HUDEP-2 (cell line): ENCODE data around the gene RBP4.

Experiments
- DNase-seq, 76 experiments: peaks; one replicate each; lab custom pipeline; 2025; ENCODE audit not compliant: unreplicated experiment in 76 of 76; lab: John Stamatoyannopoulos, UW

Gene RBP4

DNA sequence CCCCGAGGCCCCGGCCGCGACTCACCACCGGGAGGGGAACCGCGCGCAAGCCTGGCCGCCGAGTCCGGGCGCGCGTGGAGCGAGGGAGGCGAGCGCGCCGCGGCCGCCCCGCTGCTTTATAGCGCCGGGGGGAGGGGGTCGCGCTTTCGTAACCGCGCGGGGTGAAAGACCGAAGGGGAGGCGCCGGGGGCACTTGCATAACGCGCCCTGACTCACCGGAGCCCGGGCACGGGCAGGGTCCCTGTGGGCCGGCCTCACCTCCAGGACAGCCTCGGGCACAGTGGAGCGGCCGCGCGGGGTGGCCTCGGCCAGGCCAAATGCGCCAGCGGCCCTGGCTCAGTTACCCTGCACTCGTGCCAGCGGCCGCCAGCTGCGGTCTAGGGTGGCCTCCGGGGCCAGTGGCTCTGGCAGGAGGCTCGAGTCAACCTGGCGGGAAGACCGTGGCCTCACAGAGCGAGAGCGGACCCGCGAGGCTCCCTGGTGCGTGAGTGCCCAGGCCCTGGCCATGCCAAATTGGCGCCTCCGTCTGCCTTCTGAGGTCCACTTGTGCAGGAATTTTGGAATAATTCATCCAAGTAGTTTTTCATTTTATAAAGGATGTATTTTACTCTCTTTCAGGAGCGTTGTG lies at the start of gene RBP4:
Gene RBP4 (minus strand): TSS at position 90 of the 628 bp plus-strand sequence. CDS start 207 bp downstream, outside the sequence.
- no peak for DNase-seq

DNA sequence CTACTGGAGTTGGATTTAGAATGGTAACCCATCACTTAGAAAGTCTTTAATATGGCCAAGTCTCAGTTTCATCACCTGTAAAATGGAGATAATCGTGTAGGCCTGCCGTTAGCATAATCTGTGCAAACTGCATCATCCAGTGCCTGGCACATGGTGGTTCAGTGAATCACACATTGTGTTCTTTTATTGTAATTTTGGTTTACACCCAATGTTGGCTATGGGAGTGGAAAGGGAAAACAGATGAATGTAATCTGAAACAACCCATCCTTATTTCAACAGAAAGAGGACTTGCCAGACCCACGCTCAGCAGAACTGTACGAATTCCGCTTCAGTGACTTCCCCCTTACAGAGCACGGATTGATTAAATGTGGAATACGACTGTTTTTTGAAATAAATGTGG lies 38.8 kb upstream of the RBP4 start:
- DNase-seq, result no peak

DNA sequence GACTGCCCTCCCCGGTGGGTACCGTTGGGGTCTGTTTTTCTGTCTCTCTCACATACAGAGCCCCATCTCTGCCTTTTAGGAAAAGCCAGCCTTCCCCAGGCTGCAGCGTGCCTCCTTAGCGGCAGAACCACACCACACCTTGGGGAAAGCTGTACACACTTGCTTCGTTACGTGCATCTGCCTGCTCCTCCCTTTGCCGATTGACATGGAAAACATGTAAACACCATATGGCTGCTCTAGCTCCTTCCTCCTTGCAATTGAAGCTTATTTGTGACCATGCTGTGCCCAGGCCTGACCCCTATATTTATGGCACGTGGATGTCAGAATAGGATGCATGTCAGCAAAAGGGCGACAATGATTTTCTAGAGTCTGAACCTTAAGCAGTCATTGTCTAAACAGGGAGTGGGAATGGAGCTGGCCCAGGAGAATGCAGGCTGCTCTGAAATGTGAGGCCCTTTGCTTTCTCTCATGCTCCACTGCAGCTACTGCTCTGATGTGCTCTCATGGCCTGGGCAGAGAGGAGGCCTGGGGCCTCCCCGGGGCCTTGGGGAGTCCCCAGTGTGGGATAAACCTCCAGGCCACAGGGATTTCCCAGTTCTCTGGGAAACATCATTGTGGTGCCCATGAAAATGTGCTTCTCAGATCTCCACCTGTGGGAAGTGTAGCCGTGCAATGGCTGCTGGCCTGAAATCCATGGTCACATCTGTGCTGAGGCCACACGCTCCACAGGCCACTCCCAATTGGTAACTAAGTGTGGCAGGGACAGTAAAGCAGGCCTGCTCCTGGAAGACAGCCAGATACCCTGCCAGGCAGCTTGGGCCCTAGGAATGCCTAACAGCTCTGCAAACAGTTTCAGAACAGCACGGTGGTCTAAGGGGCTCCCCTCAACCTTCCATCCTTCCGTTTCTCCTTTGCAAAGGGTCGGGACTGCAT lies 29.9 kb upstream of the RBP4 start:
- DNase-seq, result no peak

DNA sequence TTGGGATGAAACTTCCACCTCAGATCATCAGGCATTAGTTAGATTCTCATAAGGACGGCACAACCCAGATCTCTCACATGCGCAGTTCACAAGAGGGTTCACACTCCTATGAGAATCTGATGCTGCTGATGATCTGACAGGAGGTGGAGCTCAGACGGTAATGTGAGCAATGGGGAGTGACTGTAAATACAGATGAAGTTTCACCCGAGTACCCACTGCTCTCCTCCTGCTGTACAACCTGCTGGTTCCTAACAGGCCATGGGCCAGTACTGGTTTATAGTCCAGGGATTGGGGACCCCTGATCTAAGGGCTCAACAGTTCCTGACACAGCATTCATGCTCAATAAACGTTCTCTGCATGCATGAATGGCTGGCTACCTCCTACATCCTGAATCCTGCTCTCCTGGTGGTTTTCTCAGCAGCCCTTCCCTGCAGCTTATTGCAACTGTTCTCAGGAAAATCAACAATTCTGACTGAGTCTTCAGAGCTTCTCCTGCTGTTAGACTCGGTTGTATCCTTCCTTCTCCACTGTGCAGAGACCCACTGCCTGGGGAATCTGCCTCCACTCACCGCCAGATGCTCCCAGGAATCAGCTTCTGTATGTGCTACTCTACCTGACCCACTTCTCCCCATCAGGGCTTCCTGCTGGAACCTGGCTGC lies 28.7 kb upstream of the RBP4 start:
- no peak for DNase-seq

DNA sequence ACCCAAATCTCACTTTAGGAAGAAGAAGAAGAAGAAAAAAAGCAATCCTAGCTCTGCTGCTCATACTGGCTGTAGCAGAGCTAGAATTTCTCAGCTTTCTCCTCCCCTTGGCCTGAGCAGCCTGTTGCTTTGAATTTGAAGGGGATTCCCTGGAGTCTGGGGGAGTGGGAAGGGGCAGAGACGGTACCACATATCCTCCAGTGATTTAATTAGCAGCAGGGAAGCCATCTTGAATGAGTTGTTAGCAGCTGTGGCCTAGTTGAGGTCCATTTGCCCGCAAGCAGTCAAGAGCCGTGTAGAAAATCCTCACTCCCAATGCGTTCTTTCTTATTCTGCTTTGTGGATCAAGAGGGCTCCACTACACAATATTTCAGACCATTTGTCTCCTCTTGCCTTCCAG lies 27.8 kb upstream of the RBP4 start:
- DNase-seq, result no peak

DNA sequence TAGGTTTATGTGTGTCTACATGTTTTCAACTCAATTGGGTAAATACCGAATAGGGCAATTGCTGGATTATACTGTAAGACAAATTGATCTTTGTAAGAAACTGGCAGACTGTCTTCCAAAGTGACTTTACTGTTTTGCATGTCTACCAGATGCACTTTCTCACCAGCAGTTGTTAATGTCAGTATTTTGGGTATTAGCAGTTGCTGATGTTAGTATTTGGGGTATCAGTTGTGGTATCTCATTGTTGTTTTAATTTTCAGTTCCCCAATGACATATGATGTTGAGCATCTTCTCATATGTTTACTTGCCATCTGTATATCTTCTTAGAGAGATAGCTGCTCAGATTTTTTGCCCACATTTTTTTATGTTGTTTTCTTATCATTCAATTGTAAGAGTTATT lies 21.9 kb upstream of the RBP4 start:
- DNase-seq, result no peak

DNA sequence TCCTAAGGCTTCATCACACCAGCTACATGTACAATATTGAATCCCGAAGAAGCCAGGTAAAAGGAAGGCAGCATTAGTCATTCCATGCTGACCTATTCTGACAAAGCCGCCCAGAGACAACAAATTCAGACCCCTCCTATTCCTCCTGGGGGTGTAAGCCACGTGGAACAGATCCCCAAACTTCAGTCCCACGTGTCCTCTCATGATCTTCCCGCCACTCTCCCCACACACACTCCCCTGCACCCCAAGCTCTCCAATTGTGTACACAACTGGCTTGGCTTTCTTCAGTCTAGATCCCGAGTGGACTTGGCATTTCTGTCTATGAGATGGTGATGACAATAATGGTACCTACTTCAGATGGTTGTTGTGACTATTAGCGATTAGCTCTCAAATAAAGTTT lies 19.9 kb upstream of the RBP4 start:
- DNase-seq, result no peak

DNA sequence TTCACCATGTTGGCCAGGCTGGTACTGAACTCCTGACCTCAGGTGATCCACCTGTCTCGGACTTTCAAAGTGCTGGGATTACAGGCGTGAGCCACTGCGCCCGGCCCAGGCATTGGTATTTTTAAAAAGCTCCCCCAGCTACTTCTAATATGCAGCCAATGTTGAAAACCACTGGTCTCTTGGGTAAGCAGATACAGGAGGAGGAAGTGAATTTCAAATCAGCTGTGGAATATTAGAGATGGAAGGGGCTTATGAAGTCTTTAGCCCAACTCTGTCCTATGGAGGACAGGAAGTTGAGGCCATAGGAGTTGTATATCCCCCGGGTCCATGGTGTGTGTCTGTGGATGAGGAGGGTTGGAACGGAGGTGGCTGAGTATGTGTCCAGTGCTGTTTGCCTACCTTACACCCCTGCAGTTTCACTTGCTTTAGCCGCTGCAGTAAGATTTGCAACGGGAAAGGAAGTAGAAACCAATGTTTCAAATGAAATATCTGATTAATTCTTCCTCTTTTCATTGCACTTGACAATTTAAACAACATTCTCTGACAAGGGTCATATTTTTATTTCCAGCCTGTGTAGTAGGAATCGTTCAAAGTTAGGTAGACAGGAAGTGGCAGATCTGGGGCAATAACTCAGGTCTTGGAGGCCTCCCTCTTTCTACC lies 14.7 kb upstream of the RBP4 start:
- no peak for DNase-seq

DNA sequence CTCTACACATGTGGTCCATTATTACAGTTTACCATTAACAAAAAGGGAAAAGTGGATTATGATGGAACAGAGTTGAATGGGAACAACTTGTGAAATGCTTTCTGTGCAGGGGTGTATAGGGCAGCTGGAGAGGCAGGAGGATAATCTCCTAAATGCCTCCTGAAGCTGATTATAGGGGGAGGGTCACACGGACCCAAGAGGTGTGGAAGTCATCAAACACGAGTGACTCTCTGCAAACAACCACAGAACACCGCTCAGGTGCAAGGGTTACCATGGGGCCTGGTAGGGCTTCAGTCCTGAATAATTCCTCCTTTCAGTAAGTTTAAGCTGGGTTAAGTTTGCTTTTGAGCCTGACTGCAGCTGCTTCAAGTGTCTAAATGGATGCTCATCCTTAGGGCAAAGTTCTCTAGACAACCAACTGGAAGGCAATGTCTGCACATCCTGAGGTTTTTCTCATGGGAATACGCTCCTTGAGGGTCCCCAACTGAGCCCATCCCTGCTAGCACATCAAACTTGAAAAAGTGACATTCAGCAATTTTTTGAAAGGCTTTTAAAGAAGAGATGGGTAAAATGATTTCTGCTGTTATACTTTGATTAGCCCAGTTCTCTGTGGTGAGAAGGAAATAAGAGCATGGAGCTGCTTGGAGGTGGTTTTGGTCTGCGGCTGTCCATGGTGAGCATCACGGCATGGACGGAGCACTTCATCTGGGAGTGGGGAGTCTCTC lies 13.2 kb upstream of the RBP4 start:
- DNase-seq, result no peak

DNA sequence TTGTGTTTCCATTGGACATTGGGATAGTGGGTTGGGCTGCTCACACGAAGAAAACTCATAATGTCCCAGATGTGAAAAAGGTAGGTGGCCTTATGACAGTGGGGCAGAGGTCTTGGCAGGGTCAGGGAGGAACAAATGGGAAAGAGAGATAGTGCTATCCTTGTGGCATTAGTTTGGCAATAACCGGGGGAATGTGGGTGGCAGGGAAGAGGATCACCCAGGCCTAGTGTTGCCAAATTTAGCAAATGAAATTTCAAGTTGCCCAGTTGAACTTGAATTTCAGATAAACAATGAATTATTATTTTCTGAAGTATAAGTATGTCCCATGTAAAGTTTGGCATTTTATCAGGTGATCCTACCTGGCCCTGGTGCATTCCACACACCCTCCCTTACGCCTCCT lies 12.1 kb upstream of the RBP4 start:
- DNase-seq, result no peak

DNA sequence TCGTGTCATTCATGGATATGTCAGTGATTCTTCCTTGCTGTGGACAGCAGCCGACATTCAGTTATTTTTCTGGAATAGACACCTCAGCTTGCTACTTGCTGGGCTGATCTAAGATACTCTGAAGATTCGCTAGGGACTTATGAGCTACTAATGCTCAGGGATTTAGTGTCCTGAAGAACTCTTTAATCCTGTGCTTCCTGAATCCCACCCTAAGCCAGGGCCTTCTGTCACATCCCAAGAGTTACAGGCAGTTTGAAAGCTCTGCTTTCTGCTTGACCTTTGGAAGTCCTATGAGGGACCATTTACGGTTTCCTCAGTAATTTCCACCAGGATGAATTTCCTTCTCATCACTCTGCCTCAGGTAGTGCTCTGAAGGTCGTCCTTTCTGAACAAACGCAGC lies 11.3 kb upstream of the RBP4 start, which contains the start of gene PDE6C:
Gene PDE6C (plus strand): TSS at position 227 of the 400 bp plus-strand sequence. CDS start 189 bp downstream, outside the sequence.
- DNase-seq, result no peak

DNA sequence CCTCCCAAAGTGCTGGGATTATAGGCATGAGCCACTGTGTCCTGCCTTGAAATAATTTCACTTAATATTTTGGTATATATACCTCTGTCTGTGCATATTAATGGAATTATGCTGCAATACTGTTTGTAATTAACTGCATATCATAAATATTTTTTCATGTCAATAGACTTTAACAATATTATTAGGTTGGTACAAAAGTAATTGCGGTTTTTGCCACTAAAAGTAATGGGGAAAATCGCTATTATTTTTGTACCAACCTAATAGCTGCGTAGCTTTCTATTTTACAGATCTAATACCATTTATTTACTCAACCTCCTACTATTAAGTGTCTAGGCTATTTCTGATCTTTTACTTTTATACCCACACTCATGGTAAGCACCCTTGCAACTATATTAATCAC lies 7.4 kb upstream of the RBP4 start:
- DNase-seq, result no peak

DNA sequence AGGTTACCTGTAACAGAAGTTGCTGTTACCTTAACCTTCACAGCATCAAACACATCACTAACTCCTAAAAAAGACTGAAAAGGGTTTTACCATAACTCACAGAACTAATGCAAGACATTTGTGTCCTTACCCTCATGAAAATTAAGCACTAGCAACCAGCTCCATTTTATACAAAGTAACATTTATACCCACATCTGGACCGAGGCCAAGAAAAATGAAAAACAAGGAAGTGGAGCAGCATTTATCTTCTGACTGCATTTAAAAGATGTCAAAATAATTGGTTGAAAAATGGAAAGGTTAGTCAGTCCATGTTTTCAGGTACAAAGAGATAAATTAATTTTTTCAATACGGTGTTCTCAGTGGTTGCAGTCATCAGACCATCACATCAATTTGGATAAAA lies 3.1 kb upstream of the RBP4 start:
- no peak for DNase-seq

DNA sequence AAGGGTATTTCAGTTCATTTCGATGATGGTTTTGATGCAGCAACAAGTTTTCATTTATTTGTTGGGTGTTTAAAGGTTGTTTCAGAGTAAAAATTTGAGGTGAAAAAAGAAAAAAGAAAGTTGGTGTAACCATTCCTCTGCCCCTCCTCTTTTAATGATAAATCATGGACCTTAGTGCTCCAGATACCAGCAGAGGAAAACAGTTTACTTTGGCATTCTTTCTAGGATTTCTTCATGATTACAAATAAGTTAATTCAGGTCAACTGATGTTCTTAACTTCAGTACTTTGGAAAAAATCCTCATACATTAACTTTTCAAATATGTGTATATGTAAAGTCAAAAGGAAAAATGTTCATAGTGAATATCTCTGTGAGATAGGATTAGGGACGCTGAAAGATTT lies 2.0 kb upstream of the RBP4 start:
- no peak for DNase-seq

DNA sequence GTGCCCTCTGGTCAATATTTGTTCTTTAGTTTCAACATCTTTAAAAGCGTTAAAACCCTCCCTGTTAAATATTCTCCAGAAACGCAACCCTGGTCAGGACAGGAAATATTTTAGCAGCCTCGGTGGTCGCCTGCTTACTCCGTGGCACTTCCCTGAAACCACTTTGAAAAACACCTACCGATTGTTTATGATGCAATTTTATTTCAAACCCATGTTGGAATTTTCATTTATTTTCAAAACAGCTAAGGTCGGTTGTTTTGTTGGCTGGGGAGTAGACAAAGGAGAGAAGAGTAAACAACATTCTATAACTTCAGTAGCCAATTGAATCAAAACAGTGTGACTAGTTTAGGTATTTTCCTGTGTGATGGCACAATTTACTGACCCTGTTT lies 733 bp upstream of the RBP4 start:
- no peak for DNase-seq

DNA sequence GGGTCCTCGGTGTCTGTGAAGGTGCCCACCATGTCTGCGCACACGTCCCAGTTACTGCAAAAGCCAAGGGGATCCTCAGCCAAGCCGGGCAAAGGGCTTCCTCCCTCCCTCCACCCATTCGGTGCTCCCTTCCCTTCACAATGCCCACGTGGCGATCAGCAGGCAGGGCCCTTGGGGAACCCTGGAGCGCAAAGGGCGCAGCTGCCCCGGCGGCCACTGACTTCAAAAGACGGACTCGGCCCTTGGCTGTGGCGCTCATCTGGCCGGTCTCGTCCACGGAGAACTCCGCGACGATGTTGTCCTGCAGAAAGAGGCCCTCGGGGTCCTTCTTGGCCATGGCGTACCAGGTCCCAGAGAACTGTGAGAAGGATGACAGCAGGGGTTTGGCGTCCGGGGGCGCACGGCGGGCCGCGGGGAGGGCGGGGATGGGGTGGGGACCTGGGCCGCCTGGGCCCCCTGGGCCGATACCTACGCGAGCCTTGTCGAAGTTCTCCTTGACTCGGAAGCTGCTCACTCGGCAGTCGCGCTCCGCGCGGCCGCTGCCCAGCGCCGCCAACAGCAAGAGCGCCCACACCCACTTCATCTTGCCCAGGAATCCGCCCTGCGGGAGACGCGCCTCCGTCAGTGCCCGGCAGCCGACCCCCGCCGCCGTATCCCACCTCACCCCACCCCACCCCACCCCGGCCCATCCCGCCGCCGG lies 439 bp downstream of the RBP4 start:
- no peak for DNase-seq

DNA sequence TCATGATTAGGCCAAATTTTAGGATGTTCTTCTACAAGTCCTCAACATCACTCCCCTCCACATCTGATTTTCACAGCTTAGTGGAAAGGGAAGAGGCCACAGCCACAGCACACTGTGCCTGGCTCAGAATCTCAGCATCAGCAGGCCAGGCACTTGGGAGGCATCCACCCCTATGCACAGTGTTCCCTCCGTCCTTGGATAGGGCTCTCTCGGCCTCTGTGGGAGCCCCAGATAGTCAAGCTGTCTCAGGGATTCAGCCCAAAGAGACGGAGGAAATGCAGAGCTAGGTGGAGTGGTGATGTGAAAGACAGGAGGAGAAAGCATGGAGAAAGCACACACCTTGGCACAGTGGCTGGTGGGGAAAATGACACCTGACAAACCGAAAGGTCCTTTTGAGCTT lies 1.3 kb downstream of the RBP4 start:
- DNase-seq, result no peak

DNA sequence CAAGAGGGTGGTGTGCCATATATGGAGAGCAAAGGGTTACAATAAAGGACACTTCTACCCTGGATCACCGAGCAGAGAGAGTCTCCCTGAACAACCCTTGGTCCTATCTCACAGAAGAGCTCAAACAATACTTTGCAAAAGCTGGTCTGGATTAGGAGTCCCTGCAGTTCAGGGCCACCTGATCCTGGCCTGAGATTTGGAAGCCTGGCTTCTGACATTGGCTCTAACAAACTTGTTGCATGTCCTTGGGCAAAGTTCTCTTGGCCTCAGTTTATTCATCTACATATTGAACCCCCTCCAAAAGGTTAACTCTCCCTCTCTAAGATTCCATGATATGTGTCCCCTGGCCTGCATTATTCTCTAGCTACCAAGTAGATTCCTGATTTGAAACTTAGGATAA lies 1.7 kb downstream of the RBP4 start:
- no peak for DNase-seq

DNA sequence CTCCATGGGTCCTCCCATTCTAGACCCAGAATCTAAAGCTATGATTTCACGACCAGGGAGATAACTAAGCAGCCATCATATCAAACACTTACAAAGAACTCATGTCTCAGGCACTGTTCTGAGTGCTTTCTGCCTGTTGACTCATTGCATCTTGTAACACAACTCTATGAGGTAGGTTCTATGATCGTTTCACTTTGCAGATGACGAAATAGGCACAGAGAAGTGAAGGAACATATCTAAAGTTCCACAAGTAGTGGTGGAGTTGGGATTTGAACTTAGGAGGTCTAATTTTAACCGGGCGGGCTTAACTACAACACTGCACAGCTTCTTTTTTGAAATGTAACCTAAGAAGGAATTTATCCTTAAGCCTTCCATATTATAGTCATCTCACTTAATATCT lies 2.9 kb downstream of the RBP4 start:
- no peak for DNase-seq

DNA sequence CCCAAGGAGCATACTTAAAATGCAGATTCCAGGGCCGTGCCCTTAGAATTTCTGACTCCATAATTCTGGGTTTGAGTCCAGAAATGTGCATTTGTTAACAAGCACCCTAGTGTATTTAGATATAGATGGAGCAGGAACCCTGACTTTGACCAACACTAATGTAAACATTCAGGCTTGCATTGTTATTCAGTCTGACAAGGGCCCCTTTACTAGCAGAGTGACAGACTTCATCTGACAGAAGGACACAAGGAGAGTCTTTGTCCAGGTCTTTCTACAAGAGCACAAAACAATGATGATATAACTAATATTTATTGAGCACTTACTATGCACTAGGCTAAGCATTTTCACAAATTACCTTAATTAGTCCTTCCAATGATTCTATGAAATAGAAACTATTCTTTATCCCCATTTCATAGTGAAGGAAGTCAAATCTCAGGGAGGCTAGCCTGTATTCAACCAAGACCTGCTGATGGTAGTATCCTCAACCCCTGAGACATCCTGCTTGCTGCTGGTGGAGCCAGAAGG lies 3.9 kb downstream of the RBP4 start:
- no peak for DNase-seq
